Activated CD4-positive, alpha-beta T cell treated with anti-CD3 and anti-CD28 coated beads, Interleukin-2, amount 50 U/mL, for 1 hour (primary cell): ENCODE results near the gene PDXDC1.
"Not testable (repeated sequence)": the region's sequence is repeated elsewhere in the genome, so short reads cannot be mapped to it uniquely, and the experiment has no call there.

ENCODE experiments used
- DNase-seq: peaks from one replicate; pipeline ENCODE4 v3.0.0-alpha.2; 2020

PDXDC1 gene

GRCh38 chr16:14974656-14975417 lies at the start of gene PDXDC1:
Gene PDXDC1 (plus strand): TSS chr16:14975026. CDS start chr16:14975200, 174 bp downstream.
- DNase-seq, result peak; percentile 99

- DNase-seq, result not testable (repeated sequence)
Measured at GRCh38 chr16:14928064-14928714, 46.6 kb upstream of the PDXDC1 start.

- not testable (repeated sequence) for DNase-seq
Measured at GRCh38 chr16:14929176-14929575, 45.6 kb upstream of the PDXDC1 start.

- DNase-seq, result not testable (repeated sequence)
Measured at GRCh38 chr16:14930246-14930645, 44.6 kb upstream of the PDXDC1 start.

GRCh38 chr16:14930971-14931370 lies 43.9 kb upstream of the PDXDC1 start:
- DNase-seq, result not testable (repeated sequence)

GRCh38 chr16:14932581-14933375 lies 42.0 kb upstream of the PDXDC1 start:
- not testable (repeated sequence) for DNase-seq

- not testable (repeated sequence) for DNase-seq
Measured at GRCh38 chr16:14937143-14937542, 37.7 kb upstream of the PDXDC1 start, which contains the start of gene NPIPA1. Gene NPIPA1 (plus strand): TSS chr16:14937443. CDS start chr16:14937443, 0 bp downstream.

GRCh38 chr16:14937994-14938393 lies 36.8 kb upstream of the PDXDC1 start:
- DNase-seq, result not testable (repeated sequence)

GRCh38 chr16:14942686-14943085 lies 32.1 kb upstream of the PDXDC1 start:
- DNase-seq, result not testable (repeated sequence)

GRCh38 chr16:14955546-14956231 lies 19.1 kb upstream of the PDXDC1 start:
- DNase-seq, result no peak

GRCh38 chr16:14957576-14958322 lies 17.1 kb upstream of the PDXDC1 start:
- DNase-seq, result no peak

- DNase-seq, result no peak
Measured at GRCh38 chr16:14958323-14958600, 16.6 kb upstream of the PDXDC1 start.

- no peak for DNase-seq
Measured at GRCh38 chr16:14958970-14959369, 15.9 kb upstream of the PDXDC1 start.

GRCh38 chr16:14961405-14962186 lies 13.2 kb upstream of the PDXDC1 start:
- no peak for DNase-seq

GRCh38 chr16:14963281-14964173 lies 11.3 kb upstream of the PDXDC1 start:
- no peak for DNase-seq

- no peak for DNase-seq
Measured at GRCh38 chr16:14965328-14965727, 9.5 kb upstream of the PDXDC1 start.

GRCh38 chr16:14969795-14970194 lies 5.0 kb upstream of the PDXDC1 start:
- not testable (repeated sequence) for DNase-seq

GRCh38 chr16:14971621-14972228 lies 3.1 kb upstream of the PDXDC1 start:
- not testable (repeated sequence) for DNase-seq

GRCh38 chr16:14973785-14974322 lies 972 bp upstream of the PDXDC1 start:
- not testable (repeated sequence) for DNase-seq

- not testable (repeated sequence) for DNase-seq
Measured at GRCh38 chr16:14974331-14974655, 533 bp upstream of the PDXDC1 start.
